ENCODE data around the gene CD83. TPM values are rescaled to one million over a fixed set of nuclear protein-coding genes. Genes with fewer than 3 reads are reported as not detected.

CD83 gene
- total RNA-seq, 1 experiment from 2014 or later = 1.0 TPM

DNA sequence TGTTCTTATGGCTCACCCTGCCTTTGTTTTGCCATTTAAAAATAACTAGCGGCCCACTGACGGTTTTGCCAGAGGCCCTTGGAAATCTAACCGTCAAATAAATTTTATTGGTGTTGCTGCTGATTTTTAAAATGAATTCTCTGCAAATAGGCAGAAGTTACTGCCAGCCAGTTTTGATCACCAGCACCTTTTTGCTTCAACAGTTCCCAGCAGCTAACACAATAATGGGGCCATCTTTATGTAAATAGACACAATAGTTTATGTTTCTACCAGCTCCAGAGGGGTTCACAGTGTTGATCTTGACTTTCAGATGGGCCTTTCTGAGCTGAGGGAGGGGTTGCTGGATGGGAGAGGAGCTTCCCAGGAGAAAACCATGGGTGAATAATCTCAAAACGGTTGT lies 11.2 kb downstream of the CD83 start:
- intact Hi-C loops (cut with micrococcal nuclease; ENCODE audit: unreplicated experiment) = loop anchor here (1.0 to 10.0 kb wide), 3 partner anchors 16 to 1363 kb away; no protein-coding TSS in a partner anchor
- Mint-ChIP-seq H3K27ac (ENCODE audit: unreplicated experiment) (no peak overlapping the region), H3K4me1 (ENCODE audit: low read depth, unreplicated experiment) (no peaks in the 10 kb centered on the region), H3K4me3 (ENCODE audit: unreplicated experiment) (no peak overlapping the region), H3K27me3 (ENCODE audit: insufficient read depth, unreplicated experiment) (no peaks in the 10 kb centered on the region), H3K36me3 (ENCODE audit: insufficient read depth, unreplicated experiment) (no peaks in the 10 kb centered on the region), H3K9me3 (ENCODE audit: unreplicated experiment) (no peaks in the 10 kb centered on the region)
- ChIA-PET CTCF (interaction anchor here (1.1 to 1.5 kb wide), 3 partner anchors 16 to 1261 kb away, joined by 4 to 6 read pairs (median 4); no protein-coding TSS in a partner anchor), POLR2A (no interaction called here)
- Histone ChIP-seq H3K4me1 (no peaks in the 10 kb centered on the region), H3K27me3 (replicated peaks; ENCODE audit: control insufficient read depth, insufficient read depth, low read length) (no peaks in the 10 kb centered on the region), H3K9me3 (no peaks in the 10 kb centered on the region), H3K36me3 (ENCODE audit: control insufficient read depth, insufficient read depth, low read length) (no peaks in the 10 kb centered on the region), H3K4me3 (ENCODE audit: low read depth, low read length) (no peak overlapping the region)
- no TSS peak for BruUV-seq (replicated peaks)
- TF ChIP-seq, protein P1, sequence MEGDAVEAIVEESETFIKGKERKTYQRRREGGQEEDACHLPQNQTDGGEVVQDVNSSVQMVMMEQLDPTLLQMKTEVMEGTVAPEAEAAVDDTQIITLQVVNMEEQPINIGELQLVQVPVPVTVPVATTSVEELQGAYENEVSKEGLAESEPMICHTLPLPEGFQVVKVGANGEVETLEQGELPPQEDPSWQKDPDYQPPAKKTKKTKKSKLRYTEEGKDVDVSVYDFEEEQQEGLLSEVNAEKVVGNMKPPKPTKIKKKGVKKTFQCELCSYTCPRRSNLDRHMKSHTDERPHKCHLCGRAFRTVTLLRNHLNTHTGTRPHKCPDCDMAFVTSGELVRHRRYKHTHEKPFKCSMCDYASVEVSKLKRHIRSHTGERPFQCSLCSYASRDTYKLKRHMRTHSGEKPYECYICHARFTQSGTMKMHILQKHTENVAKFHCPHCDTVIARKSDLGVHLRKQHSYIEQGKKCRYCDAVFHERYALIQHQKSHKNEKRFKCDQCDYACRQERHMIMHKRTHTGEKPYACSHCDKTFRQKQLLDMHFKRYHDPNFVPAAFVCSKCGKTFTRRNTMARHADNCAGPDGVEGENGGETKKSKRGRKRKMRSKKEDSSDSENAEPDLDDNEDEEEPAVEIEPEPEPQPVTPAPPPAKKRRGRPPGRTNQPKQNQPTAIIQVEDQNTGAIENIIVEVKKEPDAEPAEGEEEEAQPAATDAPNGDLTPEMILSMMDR (IDR thresholded peaks at IDR 0.05; ENCODE audit: insufficient read depth in 1 of 2, low read depth in 1 of 2, low read length in 1 of 2, severe bottlenecking in 1 of 2, unreplicated experiment in 1 of 2) = no peak
- no peak for DNase-seq

DNA sequence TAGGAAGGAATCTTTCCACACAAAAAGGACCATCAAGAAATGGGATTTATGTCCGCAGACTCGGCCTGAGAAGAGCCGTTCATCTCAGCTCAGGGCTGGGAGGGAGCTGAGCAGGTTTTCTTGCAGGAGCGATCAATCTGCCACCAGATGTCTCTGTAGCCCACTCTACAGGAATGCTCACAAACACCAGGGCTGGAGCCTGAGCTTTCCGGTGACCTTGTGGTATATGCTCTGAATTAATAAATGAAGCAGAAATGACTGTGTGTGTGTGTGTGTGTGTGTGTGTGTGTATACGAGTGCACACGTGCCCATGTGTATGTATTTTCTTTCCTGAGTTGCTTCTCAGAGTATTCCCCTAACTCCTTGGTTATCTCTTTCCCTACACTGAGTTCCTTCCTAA lies 12.0 kb downstream of the CD83 start:
- Histone ChIP-seq H3K36me3 (ENCODE audit: control insufficient read depth, insufficient read depth, low read length) (no peaks in the 10 kb centered on the region), H3K4me1 (no peaks in the 10 kb centered on the region), H3K9me3 (no peaks in the 10 kb centered on the region), H3K4me3 (ENCODE audit: low read depth, low read length) (no peak overlapping the region), H3K27me3 (replicated peaks; ENCODE audit: control insufficient read depth, insufficient read depth, low read length) (no peaks in the 10 kb centered on the region)
- ChIA-PET CTCF (interaction anchor here (0.6 to 1.5 kb wide), 12 partner anchors 11 to 1494 kb away, joined by 3 to 6 read pairs (median 3); no protein-coding TSS in a partner anchor), POLR2A (interaction anchor here (0.6 kb wide), 1 partner anchor 429 kb away, joined by 3 read pairs; no protein-coding TSS in a partner anchor)
- Mint-ChIP-seq H3K36me3 (ENCODE audit: insufficient read depth, unreplicated experiment) (no peaks in the 10 kb centered on the region), H3K4me3 (ENCODE audit: unreplicated experiment) (no peak overlapping the region), H3K9me3 (ENCODE audit: unreplicated experiment) (no peaks in the 10 kb centered on the region), H3K4me1 (ENCODE audit: low read depth, unreplicated experiment) (no peaks in the 10 kb centered on the region), H3K27ac (ENCODE audit: unreplicated experiment) (no peak overlapping the region), H3K27me3 (ENCODE audit: insufficient read depth, unreplicated experiment) (no peaks in the 10 kb centered on the region)
- DNase-seq = peak; percentile 52 to 54
- TF ChIP-seq, protein P1 (IDR thresholded peaks at IDR 0.05; ENCODE audit: insufficient read depth in 1 of 2, low read depth in 1 of 2, low read length in 1 of 2, severe bottlenecking in 1 of 2, unreplicated experiment in 1 of 2) = peak; percentile 33 to 79
- intact Hi-C loops (cut with micrococcal nuclease; ENCODE audit: unreplicated experiment) = loop anchor here (1.0 to 10.0 kb wide), 3 partner anchors 15 to 1362 kb away; no protein-coding TSS in a partner anchor
- no TSS peak for BruUV-seq (replicated peaks)

DNA sequence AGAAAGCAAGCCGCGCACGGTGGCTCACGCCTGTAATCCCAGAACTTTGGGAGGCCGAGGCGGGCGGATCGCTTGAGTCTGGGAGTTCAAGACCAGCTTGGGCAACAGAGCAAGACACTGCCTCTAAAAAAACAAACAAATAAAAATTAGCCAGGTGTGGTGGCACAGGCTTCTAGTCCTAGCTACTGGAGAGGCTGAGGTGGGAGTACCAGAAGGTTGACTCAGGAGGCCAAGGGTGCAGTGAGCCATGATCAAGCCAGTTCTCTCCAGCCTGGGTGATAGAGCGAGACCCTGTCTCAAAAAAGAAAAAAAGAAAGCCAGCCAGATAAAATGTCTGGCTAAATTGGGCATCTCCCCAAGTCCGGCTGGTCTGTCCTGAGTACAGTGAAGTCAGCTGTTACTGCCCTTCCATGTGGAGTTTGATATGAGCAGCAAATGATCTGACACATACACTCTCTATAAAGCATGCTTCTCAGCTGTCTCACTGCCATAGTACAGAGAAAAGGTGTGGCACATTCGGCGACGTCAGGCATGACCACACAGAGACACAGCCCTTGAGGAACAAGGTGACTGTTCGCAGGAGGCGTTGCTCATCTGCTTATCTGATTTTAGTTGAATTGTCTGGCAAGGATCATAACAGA lies 13.0 kb downstream of the CD83 start:
- no peaks in the 10 kb centered on the region for H3K9me3 Mint-ChIP-seq (ENCODE audit: unreplicated experiment)
- H3K36me3 Mint-ChIP-seq (ENCODE audit: insufficient read depth, unreplicated experiment) = no peaks in the 10 kb centered on the region
- POLR2A ChIA-PET = no interaction called here
- no peaks in the 10 kb centered on the region for H3K4me1 Mint-ChIP-seq (ENCODE audit: low read depth, unreplicated experiment)
- H3K4me1 ChIP-seq = no peaks in the 10 kb centered on the region
- no peak for DNase-seq
- H3K27me3 ChIP-seq (replicated peaks; ENCODE audit: control insufficient read depth, insufficient read depth, low read length) = no peaks in the 10 kb centered on the region
- intact Hi-C loops (cut with micrococcal nuclease; ENCODE audit: unreplicated experiment) = no loop called here
- H3K4me3 ChIP-seq (ENCODE audit: low read depth, low read length) = no peak overlapping the region
- H3K27me3 Mint-ChIP-seq (ENCODE audit: insufficient read depth, unreplicated experiment) = no peaks in the 10 kb centered on the region
- no peaks in the 10 kb centered on the region for H3K36me3 ChIP-seq (ENCODE audit: control insufficient read depth, insufficient read depth, low read length)
- no peak overlapping the region for H3K4me3 Mint-ChIP-seq (ENCODE audit: unreplicated experiment)
- no peaks in the 10 kb centered on the region for H3K9me3 ChIP-seq
- TF ChIP-seq, protein P1 (IDR thresholded peaks at IDR 0.05; ENCODE audit: insufficient read depth in 1 of 2, low read depth in 1 of 2, low read length in 1 of 2, severe bottlenecking in 1 of 2, unreplicated experiment in 1 of 2) = no peak
- H3K27ac Mint-ChIP-seq (ENCODE audit: unreplicated experiment) = no peak overlapping the region
- no TSS peak for BruUV-seq (replicated peaks)
- CTCF ChIA-PET = no interaction called here

Measured in Caco-2 (cell line).